WTC11 (cell line): ENCODE results near the gene TMEM14C. TPM values are rescaled to one million over a fixed set of nuclear protein-coding genes. Genes with fewer than 3 reads are reported as not detected.

Source experiments
- ATAC-seq: fragments of 200-7000 bp; cut with Tn5 transposase; 2 replicates; pipeline ENCODE4 v1.10.0; 2021; ENCODE audit warnings: mild to moderate bottlenecking, moderate library complexity
- CTCF ChIA-PET: fragments of 300-600 bp; sonication (Branson Sonifier 250); formaldehyde crosslinking; loops from one replicate; lab custom pipeline; 2021; ENCODE audit warnings: antibody characterized with exemption; lab: Charles Lee
- POLR2A ChIA-PET: fragments of 350-600 bp; sonication (Branson Sonifier 250); formaldehyde crosslinking; loops from one replicate; lab custom pipeline; 2021; ENCODE audit warnings: antibody characterized with exemption; lab: Charles Lee
- DNase-seq: peaks from one replicate; pipeline ENCODE4 v3.0.0; 2021; ENCODE audit warnings: low spot score
- H3K27ac Mint-ChIP-seq: 2 replicates; pipeline ENCODE4 v1.8.0; 2021; ENCODE audit warnings: mixed read lengths
- H3K27me3 Mint-ChIP-seq: 2 replicates; pipeline ENCODE4 v1.8.0; 2021; ENCODE audit warnings: low read depth, mild to moderate bottlenecking, moderate library complexity, mixed read lengths
- H3K36me3 Mint-ChIP-seq: 2 replicates; pipeline ENCODE4 v1.8.0; 2021; ENCODE audit warnings: mixed read lengths
- H3K4me1 Mint-ChIP-seq: 2 replicates; pipeline ENCODE4 v1.8.0; 2022; ENCODE audit warnings: mixed read lengths
- H3K4me3 Mint-ChIP-seq: 2 replicates; pipeline ENCODE4 v1.8.0; 2021; ENCODE audit warnings: mild to moderate bottlenecking, moderate library complexity, mixed read lengths
- H3K9me3 Mint-ChIP-seq: 2 replicates; pipeline ENCODE4 v1.8.0; 2021; ENCODE audit warnings: mixed read lengths
- AR ChIP-seq: fragments of 250-450 bp; sonication (Bioruptor Pico); IDR thresholded peaks from 2 replicates; pipeline ENCODE4 v1.9.0; 2021; ENCODE audit warnings: mild to moderate bottlenecking
- ATF2 ChIP-seq: sonication (generic); formaldehyde crosslinking; IDR thresholded peaks from 2 replicates; pipeline ENCODE4 v1.8.1; 2022; ENCODE audit warnings: low read depth, missing genetic modification reagents, borderline replicate concordance
- CREM ChIP-seq: sonication (generic); formaldehyde crosslinking; IDR thresholded peaks from 2 replicates; pipeline ENCODE4 v1.8.1; 2022; ENCODE audit warnings: mild to moderate bottlenecking, missing genetic modification reagents, moderate library complexity
- EMX1 ChIP-seq: fragments of 250-450 bp; sonication (Bioruptor Pico); IDR thresholded peaks from 2 replicates; pipeline ENCODE4 v1.8.0; 2021; ENCODE audit warnings: mild to moderate bottlenecking
- FOXK1 ChIP-seq: sonication (generic); formaldehyde crosslinking; IDR thresholded peaks from 2 replicates; pipeline ENCODE4 v1.8.0; 2022; ENCODE audit warnings: mild to moderate bottlenecking, moderate library complexity, missing genetic modification reagents
- FOXP1 ChIP-seq: sonication (generic); formaldehyde crosslinking; IDR thresholded peaks from 2 replicates; pipeline ENCODE4 v1.8.0; 2022; ENCODE audit warnings: missing genetic modification reagents, mild to moderate bottlenecking, moderate library complexity, borderline replicate concordance
- FOXP4 ChIP-seq: sonication (generic); formaldehyde crosslinking; IDR thresholded peaks from 2 replicates; pipeline ENCODE4 v1.8.0; 2022; ENCODE audit warnings: mild to moderate bottlenecking, missing genetic modification reagents
- GRHL2 ChIP-seq: fragments of 250-450 bp; sonication (Bioruptor Pico); IDR thresholded peaks from 2 replicates; pipeline ENCODE4 v1.8.0; 2022; ENCODE audit warnings: mild to moderate bottlenecking, moderate library complexity; ENCODE audit not compliant: insufficient replicate concordance, severe bottlenecking
- GTF2I ChIP-seq: fragments of 250-450 bp; sonication (Bioruptor Pico); conservative IDR thresholded peaks from 2 replicates; pipeline ENCODE4 v1.4.0; 2021; ENCODE audit warnings: mild to moderate bottlenecking
- KAT7 ChIP-seq: sonication (generic); formaldehyde crosslinking; IDR thresholded peaks from 2 replicates; pipeline ENCODE4 v1.8.1; 2023; ENCODE audit warnings: missing genetic modification reagents, mild to moderate bottlenecking, borderline replicate concordance
- MXD4 ChIP-seq: fragments of 250-450 bp; sonication (Bioruptor Pico); IDR thresholded peaks from 2 replicates; pipeline ENCODE4 v1.8.0; 2021; ENCODE audit warnings: mild to moderate bottlenecking, moderate library complexity, borderline replicate concordance
- NFATC4 ChIP-seq: fragments of 250-450 bp; sonication (Bioruptor Pico); IDR thresholded peaks from 2 replicates; pipeline ENCODE4 v1.9.0; 2021; ENCODE audit warnings: mild to moderate bottlenecking
- SMAD3 ChIP-seq: sonication (generic); formaldehyde crosslinking; IDR thresholded peaks from 2 replicates; pipeline ENCODE4 v1.8.0; 2022; ENCODE audit warnings: missing genetic modification reagents, mild to moderate bottlenecking, borderline replicate concordance
- SP1 ChIP-seq: sonication (generic); formaldehyde crosslinking; conservative IDR thresholded peaks from 2 replicates; pipeline ENCODE4 v1.8.1; 2022; ENCODE audit warnings: missing genetic modification reagents
- TP53 ChIP-seq: sonication (generic); formaldehyde crosslinking; IDR thresholded peaks from 2 replicates; pipeline ENCODE4 v1.8.1; 2023; ENCODE audit warnings: mild to moderate bottlenecking, missing genetic modification reagents
- ZNF232 ChIP-seq: sonication (generic); formaldehyde crosslinking; IDR thresholded peaks from 2 replicates; pipeline ENCODE4 v1.8.0; 2022; ENCODE audit warnings: mild to moderate bottlenecking, missing genetic modification reagents
- ZNF423 ChIP-seq: fragments of 250-450 bp; sonication (Bioruptor Pico); IDR thresholded peaks from 2 replicates; pipeline ENCODE4 v2.1.2; 2022; ENCODE audit warnings: mild to moderate bottlenecking, moderate library complexity
- ZNF671 ChIP-seq: fragments of 250-450 bp; sonication (Bioruptor Pico); IDR thresholded peaks from 2 replicates; pipeline ENCODE4 v1.8.0; 2021; ENCODE audit warnings: mild to moderate bottlenecking
- total RNA-seq: library from RNA; stranded (reverse); gene quantifications from 3 replicates; pipeline ENCODE4 v1.2.3, GENCODE V29; 2021
- TF ChIP-seq, protein P1 (sequence below): sonication (generic); formaldehyde crosslinking; IDR thresholded peaks from 2 replicates; pipeline ENCODE4 v1.8.0; 2023; ENCODE audit warnings: mild to moderate bottlenecking, missing genetic modification reagents
- TF ChIP-seq, protein P2 (sequence below): sonication (generic); formaldehyde crosslinking; IDR thresholded peaks from 2 replicates; pipeline ENCODE4 v1.8.0; 2022; ENCODE audit warnings: mild to moderate bottlenecking, missing genetic modification reagents

The TMEM14C gene
- total RNA-seq, 1 experiment from 2014 or later, result 103 TPM

- ChIA-PET POLR2A (no interaction called here), CTCF (no interaction called here)
- H3K4me1 Mint-ChIP-seq, result peaks cover 41% of the 10 kb centered on the region
- ATAC-seq (no peak), DNase-seq (no peak)
- peaks cover 8% of the 10 kb centered on the region for H3K9me3 Mint-ChIP-seq
- H3K36me3 Mint-ChIP-seq, result peaks cover 16% of the 10 kb centered on the region
- H3K27ac Mint-ChIP-seq, result peak overlapping the region; percentile 93
- TF ChIP-seq GRHL2 (no peak), ZNF232 (CRISPR knock-in tag) (no peak), KAT7 (no peak), ZNF423 (CRISPR knock-in tag) (no peak), NFATC4 (CRISPR knock-in tag) (no peak), TP53 (CRISPR knock-in tag) (no peak), FOXP4 (no peak)
- no peaks in the 10 kb centered on the region for H3K27me3 Mint-ChIP-seq
- H3K4me3 Mint-ChIP-seq, result no peak overlapping the region
These were observed 22.2 kb downstream of the TMEM14C start for GRCh38 chr6:10745116-10745515.

DNA sequence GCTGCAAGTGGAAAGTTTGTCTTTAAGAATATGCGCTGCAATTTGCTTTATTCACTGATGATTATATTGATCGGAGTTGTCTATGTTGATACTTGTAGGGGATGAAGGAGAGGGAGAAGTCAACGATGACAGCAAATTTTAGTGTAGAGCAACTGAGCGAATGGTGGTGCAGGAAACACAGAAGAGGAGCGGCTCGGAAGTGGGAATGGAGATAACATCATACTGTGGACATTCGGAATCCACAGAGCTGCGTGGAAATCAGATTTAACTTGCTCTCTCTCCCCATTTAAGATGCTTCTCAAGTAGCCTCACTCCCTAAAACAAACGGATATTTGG, 24.0 kb downstream of the TMEM14C start:
- CTCF ChIA-PET, result interaction anchor here (0.6 to 2.9 kb wide), 4 partner anchors 10 to 69 kb away, joined by 3 to 11 read pairs (median 5); partner anchors contain the start of gene TMEM14C
- Mint-ChIP-seq H3K9me3 (no peaks in the 10 kb centered on the region), H3K36me3 (peaks cover 21% of the 10 kb centered on the region), H3K27ac (peak overlapping the region; percentile 94), H3K27me3 (no peaks in the 10 kb centered on the region), H3K4me1 (peaks cover 41% of the 10 kb centered on the region), H3K4me3 (peak overlapping the region; percentile 93)
- TF ChIP-seq GTF2I (CRISPR knock-in tag), result no peak
- no peak for TF ChIP-seq MXD4 (CRISPR knock-in tag)
- TF ChIP-seq FOXK1, result no peak
- TF ChIP-seq EMX1, result no peak
- no peak for TF ChIP-seq ZNF671
- no peak for TF ChIP-seq ATF2 (CRISPR knock-in tag)
- no peak for ATAC-seq
- POLR2A ChIA-PET, result interaction anchor here (1.8 to 3.9 kb wide), 2 partner anchors 26 to 52 kb away, joined by 7 to 43 read pairs; partner anchors contain the start of genes C6orf52, PAK1IP1 and TMEM14C
- DNase-seq, result no peak

DNA sequence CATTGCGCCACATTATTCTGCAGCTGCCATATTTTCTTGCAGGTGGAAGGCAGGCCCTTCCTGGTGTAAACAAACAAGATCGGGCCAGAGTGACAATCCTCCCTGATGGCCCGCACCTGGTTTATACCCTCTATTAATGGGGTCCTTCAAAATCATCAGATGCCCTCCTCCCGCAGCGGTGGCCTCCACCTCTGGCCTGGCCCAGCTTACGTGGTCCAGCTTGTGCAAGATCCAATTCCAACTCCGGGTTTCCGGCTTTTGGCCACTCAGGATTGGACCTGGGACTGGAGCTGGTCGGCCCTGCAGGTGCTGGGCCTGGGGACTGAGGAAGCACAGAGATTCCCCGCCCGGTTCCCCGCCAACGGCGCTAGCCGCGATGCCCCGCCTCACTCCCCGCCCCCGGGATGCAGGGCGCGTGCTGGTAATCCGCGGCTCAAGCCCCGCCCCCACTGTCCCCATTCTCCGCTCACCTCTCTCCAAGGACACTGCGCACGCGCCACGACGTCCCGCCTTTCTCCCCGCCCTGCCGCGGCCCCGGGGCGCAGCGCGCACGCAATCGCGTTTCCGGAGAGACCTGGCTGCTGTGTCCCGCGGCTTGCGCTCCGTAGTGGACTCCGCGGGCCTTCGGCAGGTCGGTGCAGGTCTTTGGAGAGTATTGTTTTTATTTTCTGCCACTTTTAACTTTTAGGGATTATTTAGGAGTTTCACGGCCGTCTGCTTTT, 24.5 kb downstream of the TMEM14C start, which contains the start of gene TMEM14B:
TMEM14B (plus strand) TSS at position 555 of the 722 bp plus-strand sequence. CDS start 1,441 bp downstream, outside the sequence.
- ChIA-PET CTCF (interaction anchor here (0.6 to 2.9 kb wide), 4 partner anchors 12 to 281 kb away, joined by 5 to 11 read pairs (median 5); partner anchors contain the start of gene TMEM14C), POLR2A (interaction anchor here (1.8 to 3.9 kb wide), 2 partner anchors 26 to 52 kb away, joined by 7 to 43 read pairs; partner anchors contain the start of genes C6orf52, PAK1IP1 and TMEM14C)
- peak; percentile 98 for ATAC-seq
- Mint-ChIP-seq H3K27me3 (no peaks in the 10 kb centered on the region), H3K9me3 (no peaks in the 10 kb centered on the region), H3K27ac (peak within 1 kb of the TSS; percentile 94), H3K4me3 (peak within 1 kb of the TSS; percentile 93), H3K4me1 (peaks cover 41% of the 10 kb centered on the region), H3K36me3 (peaks cover 18% of the 10 kb centered on the region)
- peak; percentile 100 for DNase-seq
- TF ChIP-seq FOXP1 (peak; percentile 61; the same call in 1 of the 2 replicates), MXD4 (CRISPR knock-in tag) (no peak), AR (CRISPR knock-in tag) (no peak), FOXP4 (peak; percentile 93), SMAD3 (CRISPR knock-in tag) (0 out of 2 replicates have a peak, but pooled peaks have one; percentile 49), SP1 (CRISPR knock-in tag) (peak; percentile 89), CREM (CRISPR knock-in tag) (peak; percentile 74)
- TF ChIP-seq, protein P1, sequence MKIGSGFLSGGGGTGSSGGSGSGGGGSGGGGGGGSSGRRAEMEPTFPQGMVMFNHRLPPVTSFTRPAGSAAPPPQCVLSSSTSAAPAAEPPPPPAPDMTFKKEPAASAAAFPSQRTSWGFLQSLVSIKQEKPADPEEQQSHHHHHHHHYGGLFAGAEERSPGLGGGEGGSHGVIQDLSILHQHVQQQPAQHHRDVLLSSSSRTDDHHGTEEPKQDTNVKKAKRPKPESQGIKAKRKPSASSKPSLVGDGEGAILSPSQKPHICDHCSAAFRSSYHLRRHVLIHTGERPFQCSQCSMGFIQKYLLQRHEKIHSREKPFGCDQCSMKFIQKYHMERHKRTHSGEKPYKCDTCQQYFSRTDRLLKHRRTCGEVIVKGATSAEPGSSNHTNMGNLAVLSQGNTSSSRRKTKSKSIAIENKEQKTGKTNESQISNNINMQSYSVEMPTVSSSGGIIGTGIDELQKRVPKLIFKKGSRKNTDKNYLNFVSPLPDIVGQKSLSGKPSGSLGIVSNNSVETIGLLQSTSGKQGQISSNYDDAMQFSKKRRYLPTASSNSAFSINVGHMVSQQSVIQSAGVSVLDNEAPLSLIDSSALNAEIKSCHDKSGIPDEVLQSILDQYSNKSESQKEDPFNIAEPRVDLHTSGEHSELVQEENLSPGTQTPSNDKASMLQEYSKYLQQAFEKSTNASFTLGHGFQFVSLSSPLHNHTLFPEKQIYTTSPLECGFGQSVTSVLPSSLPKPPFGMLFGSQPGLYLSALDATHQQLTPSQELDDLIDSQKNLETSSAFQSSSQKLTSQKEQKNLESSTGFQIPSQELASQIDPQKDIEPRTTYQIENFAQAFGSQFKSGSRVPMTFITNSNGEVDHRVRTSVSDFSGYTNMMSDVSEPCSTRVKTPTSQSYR (CRISPR knock-in tag), result peak; percentile 81; the same call in 1 of the 2 replicates
- TF ChIP-seq, protein P2, sequence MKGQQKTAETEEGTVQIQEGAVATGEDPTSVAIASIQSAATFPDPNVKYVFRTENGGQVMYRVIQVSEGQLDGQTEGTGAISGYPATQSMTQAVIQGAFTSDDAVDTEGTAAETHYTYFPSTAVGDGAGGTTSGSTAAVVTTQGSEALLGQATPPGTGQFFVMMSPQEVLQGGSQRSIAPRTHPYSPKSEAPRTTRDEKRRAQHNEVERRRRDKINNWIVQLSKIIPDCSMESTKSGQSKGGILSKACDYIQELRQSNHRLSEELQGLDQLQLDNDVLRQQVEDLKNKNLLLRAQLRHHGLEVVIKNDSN (CRISPR knock-in tag), result peak; percentile 17; the same call in 1 of the 2 replicates
